GM21619 (cell line): ENCODE measurements around the gene HNRNPA3.
A peak's percentile ranks its signal among the peaks of the same experiment; 100 is the strongest.
"Not testable (repeated sequence)": the region's sequence is repeated elsewhere in the genome, so short reads cannot be mapped to it uniquely, and the experiment has no call there.

Source experiments
- ATAC-seq: cut with Tn5 transposase; IDR thresholded peaks from one replicate; pipeline ENCODE4 v1.9.1; 2021; ENCODE audit not compliant: unreplicated experiment

HNRNPA3 gene

GRCh38 chr2:177188482-177189469 is 23.8 kb upstream of the HNRNPA3 start:
- ATAC-seq, result no peak

- no peak for ATAC-seq
Observed at GRCh38 chr2:177190941-177191340, 21.7 kb upstream of the HNRNPA3 start.

- no peak for ATAC-seq
Observed at GRCh38 chr2:177192788-177193187, 19.8 kb upstream of the HNRNPA3 start.

GRCh38 chr2:177193240-177193639 is 19.4 kb upstream of the HNRNPA3 start:
- ATAC-seq, result peak; percentile 66

- ATAC-seq, result no peak
Observed at GRCh38 chr2:177195194-177195593, 17.4 kb upstream of the HNRNPA3 start.

- ATAC-seq, result not testable (repeated sequence)
Observed at GRCh38 chr2:177200419-177200818, 12.2 kb upstream of the HNRNPA3 start.

GRCh38 chr2:177201919-177202346 is 10.7 kb upstream of the HNRNPA3 start:
- no peak for ATAC-seq

GRCh38 chr2:177204417-177204816 is 8.2 kb upstream of the HNRNPA3 start:
- no peak for ATAC-seq

- peak; percentile 69 for ATAC-seq
Observed at GRCh38 chr2:177207101-177207500, 5.5 kb upstream of the HNRNPA3 start.

GRCh38 chr2:177211169-177211568 is 1.4 kb upstream of the HNRNPA3 start:
- no peak for ATAC-seq

- no peak for ATAC-seq
Observed at GRCh38 chr2:177211576-177212105, 953 bp upstream of the HNRNPA3 start.

- ATAC-seq, result peak; percentile 45
Observed at GRCh38 chr2:177212891-177213856, 580 bp downstream of the HNRNPA3 start.

GRCh38 chr2:177217247-177217843 is 4.8 kb downstream of the HNRNPA3 start:
- ATAC-seq, result no peak

- not testable (repeated sequence) for ATAC-seq
Observed at GRCh38 chr2:177219787-177220186, 7.2 kb downstream of the HNRNPA3 start.

- no peak for ATAC-seq
Observed at GRCh38 chr2:177221534-177221933, 8.9 kb downstream of the HNRNPA3 start.

GRCh38 chr2:177221970-177222369 is 9.4 kb downstream of the HNRNPA3 start:
- ATAC-seq, result no peak

GRCh38 chr2:177223436-177223835 is 10.8 kb downstream of the HNRNPA3 start:
- ATAC-seq, result not testable (repeated sequence)

GRCh38 chr2:177225965-177226360 is 13.4 kb downstream of the HNRNPA3 start:
- no peak for ATAC-seq

- no peak for ATAC-seq
Observed at GRCh38 chr2:177229442-177230242, 17.0 kb downstream of the HNRNPA3 start.

GRCh38 chr2:177231270-177231669 is 18.7 kb downstream of the HNRNPA3 start:
- no peak for ATAC-seq
